SK-N-SH (cell line): ENCODE results near the gene AK5. TPM values are rescaled to one million over a fixed set of nuclear protein-coding genes. Genes with fewer than 3 reads are reported as not detected.
A peak's percentile ranks its signal among the peaks of the same experiment; 100 is the strongest.
"Not testable (repeated sequence)": the region's sequence is repeated elsewhere in the genome, so short reads cannot be mapped to it uniquely, and the experiment has no call there.

Experiments used
- CTCF ChIA-PET: fragments of 300-600, 350-600 bp; formaldehyde crosslinking; extraction: SDS; loops from one replicate; lab custom pipeline; 2021; lab: Yijun Ruan, JAX
- POLR2A ChIA-PET: fragments of 350-600 bp; sonication (Branson Sonifier 250); formaldehyde crosslinking; extraction: SDS; loops from one replicate; lab custom pipeline; 2020; ENCODE audit warnings: antibody characterized with exemption, inconsistent platforms; lab: Yijun Ruan, JAX
- DNase-seq: peaks from one replicate; pipeline ENCODE4 v3.0.0; 2012
- H2AFZ ChIP-seq: fragments of 200-600 bp; sonication (generic); 2 replicates; pipeline ENCODE4 v1.8.1; 2016; ENCODE audit warnings: antibody characterized with exemption, mild to moderate bottlenecking, low read depth
- H3F3A ChIP-seq: fragments of 200-600 bp; sonication (generic); replicated peaks from 2 replicates; pipeline ENCODE3; 2016; ENCODE audit warnings: antibody characterized with exemption, mild to moderate bottlenecking; ENCODE audit not compliant: insufficient read depth
- H3K27ac ChIP-seq, 2 experiments: fragments of 200-500 bp in 1 of 2; fragments of 200-600 bp in 1 of 2; sonication (Bioruptor generic) in 1 of 2; sonication (generic), shearing (Covaris generic) in 1 of 2; 2 replicates each; pipeline versions ENCODE4 v1.5.1 to v1.6.1; 2014 to 2016; ENCODE audit warnings: low read depth in 2 of 2, inconsistent platforms in 1 of 2, low read length in 1 of 2, mild to moderate bottlenecking in 1 of 2, mixed read lengths in 1 of 2
- H3K27me3 ChIP-seq: fragments of 200-600 bp; sonication (generic), shearing (Covaris generic); 2 replicates; pipeline ENCODE4 v1.6.1; 2016; ENCODE audit warnings: mixed run types; ENCODE audit not compliant: insufficient read depth
- H3K36me3 ChIP-seq, 2 experiments: fragments of 200-500 bp in 1 of 2; fragments of 200-600 bp in 1 of 2; sonication (Bioruptor generic) in 1 of 2; sonication (generic) in 1 of 2; replicated peaks in 1 of 2; 2 replicates each; pipeline versions ENCODE3 to v1.5.1; 2014 to 2016; ENCODE audit warnings: low read length in 1 of 2, mild to moderate bottlenecking in 1 of 2; ENCODE audit not compliant: insufficient read depth in 2 of 2, control insufficient read depth in 1 of 2
- H3K4me1 ChIP-seq, 2 experiments: fragments of 200-500 bp in 1 of 2; fragments of 200-600 bp in 1 of 2; sonication (Bioruptor generic) in 1 of 2; sonication (generic), shearing (Covaris generic) in 1 of 2; 2 replicates each; pipeline versions ENCODE4 v1.5.1 to v1.6.1; 2014 to 2016; ENCODE audit warnings: low read depth in 1 of 2, low read length in 1 of 2, mixed run types in 1 of 2; ENCODE audit not compliant: insufficient read depth in 2 of 2, control insufficient read depth in 1 of 2
- H3K4me2 ChIP-seq: fragments of 200-600 bp; sonication (generic), shearing (Covaris generic); 2 replicates; pipeline ENCODE4 v1.6.1; 2017; ENCODE audit warnings: mixed run types
- H3K4me3 ChIP-seq, 2 experiments: fragments of 200-500 bp in 1 of 2; fragments of 200-600 bp in 1 of 2; sonication (Bioruptor generic) in 1 of 2; sonication (generic), shearing (Covaris generic) in 1 of 2; 2 replicates each; pipeline versions ENCODE4 v1.5.1 to v1.8.1; 2014 to 2016; ENCODE audit warnings: low read depth in 2 of 2, inconsistent platforms in 1 of 2, low read length in 1 of 2, mild to moderate bottlenecking in 1 of 2, mixed read lengths in 1 of 2, moderate library complexity in 1 of 2
- H3K79me2 ChIP-seq: fragments of 200-600 bp; sonication (generic); 2 replicates; pipeline ENCODE4 v1.8.1; 2017; ENCODE audit warnings: mild to moderate bottlenecking; ENCODE audit not compliant: insufficient read depth
- H3K9ac ChIP-seq: fragments of 200-600 bp; sonication (generic); 2 replicates; pipeline ENCODE4 v1.6.1; 2017; ENCODE audit warnings: mixed run types
- H3K9me2 ChIP-seq: fragments of 200-600 bp; sonication (generic); 2 replicates; pipeline ENCODE4 v1.6.1; 2017; ENCODE audit warnings: mixed run types
- H3K9me3 ChIP-seq: fragments of 200-600 bp; sonication (generic); 2 replicates; pipeline ENCODE4 v1.6.1; 2017; ENCODE audit warnings: mixed run types, mild to moderate bottlenecking, moderate library complexity
- H4K20me1 ChIP-seq: fragments of 200-600 bp; sonication (generic); 2 replicates; pipeline ENCODE4 v1.6.1; 2017; ENCODE audit warnings: mild to moderate bottlenecking, mixed run types; ENCODE audit not compliant: insufficient read depth
- CHD2 ChIP-seq: fragments of 150-350 bp; IDR thresholded peaks from 2 replicates; pipeline ENCODE4 v1.6.1; 2018; ENCODE audit warnings: low read length; ENCODE audit not compliant: partially characterized antibody
- EP300 ChIP-seq, 2 experiments: IDR thresholded peaks; 2 replicates each; pipeline versions ENCODE4 v1.4.0 to v1.6.1; 2012; ENCODE audit warnings: borderline replicate concordance in 1 of 2, low read depth in 1 of 2, low read length in 1 of 2
- EZH2phosphoT487 ChIP-seq: fragments of 200-600 bp; sonication (generic); IDR thresholded peaks from 2 replicates; pipeline ENCODE4 v1.6.1; 2017; ENCODE audit warnings: low read depth, mixed run types, mild to moderate bottlenecking, antibody characterized with exemption, moderate library complexity, borderline replicate concordance
- FOXJ3 ChIP-seq: sonication (generic); formaldehyde crosslinking; IDR thresholded peaks from 2 replicates; pipeline ENCODE4 v1.5.1; 2020; ENCODE audit warnings: mild to moderate bottlenecking, missing genetic modification reagents
- GATA2 ChIP-seq: sonication (generic); formaldehyde crosslinking; IDR thresholded peaks from 2 replicates; pipeline ENCODE4 v1.5.0; 2020; ENCODE audit warnings: mild to moderate bottlenecking, missing genetic modification reagents
- JUND ChIP-seq: IDR thresholded peaks from 2 replicates; pipeline ENCODE4 v1.4.0; 2012
- MEF2A ChIP-seq: IDR thresholded peaks from 2 replicates; pipeline ENCODE4 v1.4.0; 2012; ENCODE audit warnings: low read depth, borderline replicate concordance
- NFIC ChIP-seq: IDR thresholded peaks from 2 replicates; pipeline ENCODE4 v1.4.0; 2012; ENCODE audit warnings: borderline replicate concordance
- POLR2AphosphoS5 ChIP-seq: IDR thresholded peaks from 2 replicates; pipeline ENCODE4 v1.6.1; 2012; ENCODE audit warnings: low read depth, low read length
- RAD21 ChIP-seq: IDR thresholded peaks from 2 replicates; pipeline ENCODE4 v1.6.1; 2012; ENCODE audit warnings: mild to moderate bottlenecking, low read length
- RCOR1 ChIP-seq: fragments of 150-350 bp; IDR thresholded peaks from 2 replicates; pipeline ENCODE4 v1.6.1; 2017; ENCODE audit warnings: antibody characterized with exemption, low read length
- RFX5 ChIP-seq: IDR thresholded peaks from 2 replicates; pipeline ENCODE4 v1.6.1; 2012; ENCODE audit warnings: mild to moderate bottlenecking, improper control_type of control experiment, low read length
- RXRA ChIP-seq: IDR thresholded peaks from 2 replicates; pipeline ENCODE4 v1.4.0; 2012; ENCODE audit warnings: low read depth, mild to moderate bottlenecking, borderline replicate concordance
- TCF12 ChIP-seq: IDR thresholded peaks from 2 replicates; pipeline ENCODE4 v1.4.0; 2012
- YY1 ChIP-seq: IDR thresholded peaks from 2 replicates; pipeline ENCODE4 v1.4.0; 2012; ENCODE audit warnings: low read depth, mild to moderate bottlenecking
- WGBS: methylation state at CpG from one replicate; pipeline ENCODE4 v1.1.6; 2017; ENCODE audit warnings: low lambda C conversion rate; 5-methylcytosine and 5-hydroxymethylcytosine counted together
- polyA plus RNA-seq, 3 experiments: library from polyadenylated mRNA; depleted of rRNA; stranded (reverse); fragments of >200 nt; gene quantifications; 2 replicates each; pipeline ENCODE4 v1.2.3, GENCODE V29; 2012
- TF ChIP-seq, protein P1 (sequence below): IDR thresholded peaks from 2 replicates; pipeline ENCODE4 v1.4.0; 2012; ENCODE audit warnings: low read depth
- TF ChIP-seq, protein P2 (sequence below): fragments of 200-600 bp; sonication (generic); IDR thresholded peaks from 2 replicates; pipeline ENCODE4 v1.6.1; 2017; ENCODE audit warnings: antibody characterized with exemption, mild to moderate bottlenecking, moderate library complexity
- TF ChIP-seq, protein P3 (sequence below): IDR thresholded peaks from 2 replicates; pipeline ENCODE4; 2012
- TF ChIP-seq, protein P4 (sequence below): IDR thresholded peaks from 2 replicates; pipeline ENCODE4 v1.4.0; 2012; ENCODE audit warnings: low read depth, borderline replicate concordance
- TF ChIP-seq, protein P5 (sequence below): IDR thresholded peaks from 2 replicates; pipeline ENCODE4 v1.4.0; 2012; ENCODE audit warnings: low read depth, borderline replicate concordance

The AK5 gene
- polyA plus RNA-seq, 1 of the 3 experiments (the other 2 are of a cell fraction), result 22.9 TPM

DNA sequence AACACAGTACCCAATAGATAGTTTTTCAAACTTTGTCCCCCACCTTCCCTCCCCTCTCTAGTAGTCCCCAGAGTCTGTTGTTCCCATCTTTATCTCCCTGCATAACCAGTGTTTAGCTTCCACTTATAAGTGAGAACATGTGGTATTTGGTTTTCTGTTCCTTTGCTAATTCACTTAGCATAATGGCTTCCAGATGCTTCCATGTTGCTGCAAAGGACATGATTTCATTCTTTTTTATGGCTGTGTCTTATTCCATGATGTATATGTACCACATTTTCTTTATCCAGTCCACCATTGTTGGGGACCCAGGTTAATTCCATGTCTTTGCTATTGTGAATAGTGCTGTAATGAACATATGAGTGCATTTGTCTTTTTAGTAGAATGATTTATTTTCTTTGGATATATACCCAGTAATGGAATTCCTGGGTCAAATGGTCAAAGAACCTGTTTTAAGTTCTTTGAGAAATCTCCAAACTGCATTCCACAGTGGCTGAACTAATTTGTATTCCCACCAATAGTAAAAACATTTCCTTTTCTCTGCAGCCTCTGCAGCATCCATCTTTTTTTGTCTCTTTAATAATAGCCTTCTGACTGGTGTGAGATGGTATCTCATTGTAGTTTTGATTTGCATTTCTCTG lies 126.0 kb downstream of the AK5 start:
- no peak for DNase-seq

DNA sequence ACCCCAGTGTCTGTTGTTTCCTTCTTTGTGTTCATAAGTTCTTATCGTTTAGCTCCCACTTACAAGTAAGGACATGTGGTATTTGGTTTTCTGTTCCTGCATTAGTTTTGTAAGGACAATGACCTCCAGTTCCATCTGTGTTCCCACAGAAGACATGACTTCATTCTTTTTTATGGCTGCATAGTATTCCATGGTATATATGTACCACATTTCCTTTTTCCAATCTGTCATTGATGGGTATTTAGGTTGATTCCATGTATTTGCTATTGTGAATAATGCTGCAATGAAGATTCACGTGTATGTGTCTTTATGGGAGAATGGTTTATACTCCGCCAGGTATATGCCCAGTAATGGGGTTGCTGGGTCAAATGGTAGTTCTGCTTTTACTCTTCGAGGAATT lies 127.1 kb downstream of the AK5 start:
- Histone ChIP-seq H3F3A (peaks cover 14% of the 10 kb centered on the region), H3K27ac (peak overlapping the region in 1 of 2 experiments; percentile 54; a peak in 1 of 4 replicates), H3K4me1 (peaks cover 13 to 20% of the 10 kb centered on the region in 2 experiments; a peak in 3 of 4 replicates)
- H3K4me3 ChIP-seq, POLR2A ChIA-PET, H3K4me2 ChIP-seq, H3K27me3 ChIP-seq, H3K9me2 ChIP-seq, H4K20me1 ChIP-seq, H3K9ac ChIP-seq, H3K36me3 ChIP-seq, H2AFZ ChIP-seq, H3K79me2 ChIP-seq, CTCF ChIA-PET, DNase-seq, H3K9me3 ChIP-seq: not testable (repeated sequence)
- 100% methylated on average over 4 of the region's 4 CpGs for WGBS

More for the DNA sequence above, 126.0 kb downstream of the AK5 start:
- TF ChIP-seq RXRA (peak; percentile 54; the same call in 1 of the 2 replicates), EP300 (IDR thresholded peaks at IDR 0.05; ENCODE audit: borderline replicate concordance in 1 of 2, low read depth in 1 of 2, low read length in 1 of 2) (peak; percentile 29 to 63; a peak in 3 of 4 replicates), RAD21 (no peak), NFIC (peak; percentile 13; the same call in 1 of the 2 replicates), YY1 (peak; percentile 20; the same call in 1 of the 2 replicates), POLR2AphosphoS5 (peak; percentile 51), FOXJ3 (CRISPR knock-in tag) (no peak), TCF12 (peak; percentile 80), RFX5 (no peak), JUND (peak; percentile 27; the same call in 1 of the 2 replicates), RCOR1 (peak; percentile 49; the same call in 1 of the 2 replicates), EZH2phosphoT487 (no peak), CHD2 (peak; percentile 55), MEF2A (0 out of 2 replicates have a peak, but pooled peaks have one; percentile 2), GATA2 (CRISPR knock-in tag) (peak; percentile 61)
- TF ChIP-seq, protein P1, sequence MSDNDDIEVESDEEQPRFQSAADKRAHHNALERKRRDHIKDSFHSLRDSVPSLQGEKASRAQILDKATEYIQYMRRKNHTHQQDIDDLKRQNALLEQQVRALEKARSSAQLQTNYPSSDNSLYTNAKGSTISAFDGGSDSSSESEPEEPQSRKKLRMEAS, result peak; percentile 24; the same call in 1 of the 2 replicates
- TF ChIP-seq, protein P2, sequence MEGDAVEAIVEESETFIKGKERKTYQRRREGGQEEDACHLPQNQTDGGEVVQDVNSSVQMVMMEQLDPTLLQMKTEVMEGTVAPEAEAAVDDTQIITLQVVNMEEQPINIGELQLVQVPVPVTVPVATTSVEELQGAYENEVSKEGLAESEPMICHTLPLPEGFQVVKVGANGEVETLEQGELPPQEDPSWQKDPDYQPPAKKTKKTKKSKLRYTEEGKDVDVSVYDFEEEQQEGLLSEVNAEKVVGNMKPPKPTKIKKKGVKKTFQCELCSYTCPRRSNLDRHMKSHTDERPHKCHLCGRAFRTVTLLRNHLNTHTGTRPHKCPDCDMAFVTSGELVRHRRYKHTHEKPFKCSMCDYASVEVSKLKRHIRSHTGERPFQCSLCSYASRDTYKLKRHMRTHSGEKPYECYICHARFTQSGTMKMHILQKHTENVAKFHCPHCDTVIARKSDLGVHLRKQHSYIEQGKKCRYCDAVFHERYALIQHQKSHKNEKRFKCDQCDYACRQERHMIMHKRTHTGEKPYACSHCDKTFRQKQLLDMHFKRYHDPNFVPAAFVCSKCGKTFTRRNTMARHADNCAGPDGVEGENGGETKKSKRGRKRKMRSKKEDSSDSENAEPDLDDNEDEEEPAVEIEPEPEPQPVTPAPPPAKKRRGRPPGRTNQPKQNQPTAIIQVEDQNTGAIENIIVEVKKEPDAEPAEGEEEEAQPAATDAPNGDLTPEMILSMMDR, result no peak
- TF ChIP-seq, protein P3, sequence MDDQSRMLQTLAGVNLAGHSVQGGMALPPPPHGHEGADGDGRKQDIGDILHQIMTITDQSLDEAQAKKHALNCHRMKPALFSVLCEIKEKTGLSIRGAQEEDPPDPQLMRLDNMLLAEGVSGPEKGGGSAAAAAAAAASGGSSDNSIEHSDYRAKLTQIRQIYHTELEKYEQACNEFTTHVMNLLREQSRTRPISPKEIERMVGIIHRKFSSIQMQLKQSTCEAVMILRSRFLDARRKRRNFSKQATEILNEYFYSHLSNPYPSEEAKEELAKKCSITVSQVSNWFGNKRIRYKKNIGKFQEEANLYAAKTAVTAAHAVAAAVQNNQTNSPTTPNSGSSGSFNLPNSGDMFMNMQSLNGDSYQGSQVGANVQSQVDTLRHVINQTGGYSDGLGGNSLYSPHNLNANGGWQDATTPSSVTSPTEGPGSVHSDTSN, result no peak; the same call in 1 of the 2 replicates
- TF ChIP-seq, protein P4, sequence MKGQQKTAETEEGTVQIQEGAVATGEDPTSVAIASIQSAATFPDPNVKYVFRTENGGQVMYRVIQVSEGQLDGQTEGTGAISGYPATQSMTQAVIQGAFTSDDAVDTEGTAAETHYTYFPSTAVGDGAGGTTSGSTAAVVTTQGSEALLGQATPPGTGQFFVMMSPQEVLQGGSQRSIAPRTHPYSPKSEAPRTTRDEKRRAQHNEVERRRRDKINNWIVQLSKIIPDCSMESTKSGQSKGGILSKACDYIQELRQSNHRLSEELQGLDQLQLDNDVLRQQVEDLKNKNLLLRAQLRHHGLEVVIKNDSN, result no peak
- TF ChIP-seq, protein P5, sequence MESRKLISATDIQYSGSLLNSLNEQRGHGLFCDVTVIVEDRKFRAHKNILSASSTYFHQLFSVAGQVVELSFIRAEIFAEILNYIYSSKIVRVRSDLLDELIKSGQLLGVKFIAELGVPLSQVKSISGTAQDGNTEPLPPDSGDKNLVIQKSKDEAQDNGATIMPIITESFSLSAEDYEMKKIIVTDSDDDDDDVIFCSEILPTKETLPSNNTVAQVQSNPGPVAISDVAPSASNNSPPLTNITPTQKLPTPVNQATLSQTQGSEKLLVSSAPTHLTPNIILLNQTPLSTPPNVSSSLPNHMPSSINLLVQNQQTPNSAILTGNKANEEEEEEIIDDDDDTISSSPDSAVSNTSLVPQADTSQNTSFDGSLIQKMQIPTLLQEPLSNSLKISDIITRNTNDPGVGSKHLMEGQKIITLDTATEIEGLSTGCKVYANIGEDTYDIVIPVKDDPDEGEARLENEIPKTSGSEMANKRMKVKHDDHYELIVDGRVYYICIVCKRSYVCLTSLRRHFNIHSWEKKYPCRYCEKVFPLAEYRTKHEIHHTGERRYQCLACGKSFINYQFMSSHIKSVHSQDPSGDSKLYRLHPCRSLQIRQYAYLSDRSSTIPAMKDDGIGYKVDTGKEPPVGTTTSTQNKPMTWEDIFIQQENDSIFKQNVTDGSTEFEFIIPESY, result no peak
- no peak overlapping the region for H3K4me2 ChIP-seq
- H3K27ac ChIP-seq, result peak overlapping the region; percentile 28 to 92
- CTCF ChIA-PET, result interaction anchor here (1.5 kb wide), 1 partner anchor 17 kb away, joined by 4 read pairs; no protein-coding TSS in a partner anchor
- H4K20me1 ChIP-seq, result no peaks in the 10 kb centered on the region
- H3K9me2 ChIP-seq, result no peaks in the 10 kb centered on the region
- peaks cover 14% of the 10 kb centered on the region for H3F3A ChIP-seq
- H3K9me3 ChIP-seq, result no peaks in the 10 kb centered on the region
- POLR2A ChIA-PET, result no interaction called here
- H3K79me2 ChIP-seq, result no peaks in the 10 kb centered on the region
- no peak overlapping the region for H2AFZ ChIP-seq
- no peak overlapping the region for H3K4me3 ChIP-seq
- H3K27me3 ChIP-seq, result no peaks in the 10 kb centered on the region
- no peak overlapping the region for H3K9ac ChIP-seq
- H3K36me3 ChIP-seq, result no peaks in the 10 kb centered on the region
- H3K4me1 ChIP-seq, result peaks cover 13 to 20% of the 10 kb centered on the region in 2 experiments; a peak in 3 of 4 replicates
